ENCODE measurements around the gene MAGI1.

- TF ChIP-seq, protein P1, sequence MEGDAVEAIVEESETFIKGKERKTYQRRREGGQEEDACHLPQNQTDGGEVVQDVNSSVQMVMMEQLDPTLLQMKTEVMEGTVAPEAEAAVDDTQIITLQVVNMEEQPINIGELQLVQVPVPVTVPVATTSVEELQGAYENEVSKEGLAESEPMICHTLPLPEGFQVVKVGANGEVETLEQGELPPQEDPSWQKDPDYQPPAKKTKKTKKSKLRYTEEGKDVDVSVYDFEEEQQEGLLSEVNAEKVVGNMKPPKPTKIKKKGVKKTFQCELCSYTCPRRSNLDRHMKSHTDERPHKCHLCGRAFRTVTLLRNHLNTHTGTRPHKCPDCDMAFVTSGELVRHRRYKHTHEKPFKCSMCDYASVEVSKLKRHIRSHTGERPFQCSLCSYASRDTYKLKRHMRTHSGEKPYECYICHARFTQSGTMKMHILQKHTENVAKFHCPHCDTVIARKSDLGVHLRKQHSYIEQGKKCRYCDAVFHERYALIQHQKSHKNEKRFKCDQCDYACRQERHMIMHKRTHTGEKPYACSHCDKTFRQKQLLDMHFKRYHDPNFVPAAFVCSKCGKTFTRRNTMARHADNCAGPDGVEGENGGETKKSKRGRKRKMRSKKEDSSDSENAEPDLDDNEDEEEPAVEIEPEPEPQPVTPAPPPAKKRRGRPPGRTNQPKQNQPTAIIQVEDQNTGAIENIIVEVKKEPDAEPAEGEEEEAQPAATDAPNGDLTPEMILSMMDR (conservative IDR thresholded peaks at IDR 0.05): no peak
- TF ChIP-seq ZFX (IDR thresholded peaks at IDR 0.05): no peak
Measured at GRCh38 chr3:65481085-65481484, 557.6 kb downstream of the MAGI1 start.

All from C4-2B (cell line).